Fibroblast of lung (primary cell): ENCODE data around the gene CALN1. TPM values are rescaled to one million over a fixed set of nuclear protein-coding genes. Genes with fewer than 3 reads are reported as not detected.

Experiments used
- DNase-seq, 2 donors: peaks; one replicate each; pipeline versions ENCODE4 v3.0.0 to v3.0.0-alpha.2; 2010; ENCODE audit warnings: low read depth in 2 of 2
- H2AFZ ChIP-seq: 2 replicates; pipeline ENCODE4 v1.5.1; 2012; ENCODE audit warnings: low read length, control low read depth, inconsistent platforms
- H3K27ac ChIP-seq: 2 replicates; pipeline ENCODE4 v1.5.1; 2011; ENCODE audit warnings: low read length, control low read depth; ENCODE audit not compliant: insufficient read depth
- H3K27me3 ChIP-seq: 2 replicates; pipeline ENCODE4 v1.5.1; 2011; ENCODE audit warnings: mild to moderate bottlenecking, low read length; ENCODE audit not compliant: control insufficient read depth, insufficient read depth
- H3K36me3 ChIP-seq: 2 replicates; pipeline ENCODE4 v1.5.1; 2011; ENCODE audit warnings: low read length; ENCODE audit not compliant: control insufficient read depth, insufficient read depth
- H3K4me1 ChIP-seq: 2 replicates; pipeline ENCODE4 v1.5.1; 2011; ENCODE audit warnings: low read length; ENCODE audit not compliant: control insufficient read depth, insufficient read depth; ENCODE audit errors: extremely low read depth
- H3K4me2 ChIP-seq: 2 replicates; pipeline ENCODE4 v1.5.1; 2011; ENCODE audit warnings: low read length, control low read depth; ENCODE audit not compliant: insufficient read depth; ENCODE audit errors: extremely low read depth
- H3K4me3 ChIP-seq, 4 experiments: fragments of 200-600 bp in 1 of 4; sonication (generic) in 1 of 4; replicated peaks in 1 of 4; 2 replicates each; pipeline ENCODE4 v1.5.1; 2011 to 2016; ENCODE audit warnings: low read length in 4 of 4, low read depth in 3 of 4, mild to moderate bottlenecking in 3 of 4, control low read depth in 2 of 4, inconsistent platforms in 1 of 4, mixed read lengths in 1 of 4; ENCODE audit not compliant: insufficient read depth in 1 of 4; ENCODE audit errors: control extremely low read depth in 1 of 4
- H3K79me2 ChIP-seq: 2 replicates; pipeline ENCODE4 v1.5.1; 2012; ENCODE audit warnings: mild to moderate bottlenecking, low read length, inconsistent platforms; ENCODE audit not compliant: control insufficient read depth, insufficient read depth
- H3K9ac ChIP-seq: 2 replicates; pipeline ENCODE4 v1.5.1; 2011; ENCODE audit warnings: mild to moderate bottlenecking, low read length, control low read depth; ENCODE audit not compliant: insufficient read depth
- H3K9me3 ChIP-seq: 2 replicates; pipeline ENCODE4 v1.5.1; 2012; ENCODE audit warnings: low read depth, low read length; ENCODE audit not compliant: control insufficient read depth, insufficient read depth
- H4K20me1 ChIP-seq: 2 replicates; pipeline ENCODE4 v1.5.1; 2011; ENCODE audit warnings: low read length; ENCODE audit not compliant: control insufficient read depth, insufficient read depth; ENCODE audit errors: extremely low read depth
- CTCF ChIP-seq, 2 donors: IDR thresholded peaks in 1 of 2; conservative IDR thresholded peaks in 1 of 2; 1 replicate in 1 of 2; 2 replicates in 1 of 2; pipeline ENCODE4 v1.5.1; 2011 to 2012; ENCODE audit warnings: low read length in 2 of 2, control low read depth in 1 of 2, inconsistent platforms in 1 of 2, low read depth in 1 of 2, mild to moderate bottlenecking in 1 of 2
- EZH2 ChIP-seq: IDR thresholded peaks from 2 replicates; pipeline ENCODE4 v1.5.1; 2012; ENCODE audit warnings: low read length, control low read depth, mild to moderate bottlenecking; ENCODE audit errors: missing control alignments
- polyA plus RNA-seq, 2 donors: library from polyadenylated mRNA; depleted of rRNA in 1 of 2; stranded (reverse) in 1 of 2; unstranded in 1 of 2; fragments of >200 nt; gene quantifications; 2 replicates each; pipeline ENCODE4 v1.2.1, GENCODE V29; 2011 to 2012; ENCODE audit warnings: missing spikeins in 1 of 2
- total RNA-seq: library from RNA; depleted of rRNA; stranded (reverse); fragments of >200 nt; gene quantifications from 2 replicates; pipeline ENCODE4 v1.2.1, GENCODE V29; 2014

The CALN1 gene
- total and polyA plus RNA-seq, 2 donors (not counting 1 experiment from before 2014, with no cell fraction given) = not detected

- no peak for DNase-seq
- Histone ChIP-seq H3K4me1 (no peaks in the 10 kb centered on the region), H2AFZ (no peak overlapping the region), H3K9ac (no peak overlapping the region), H3K27ac (no peak overlapping the region), H4K20me1 (no peaks in the 10 kb centered on the region), H3K36me3 (no peaks in the 10 kb centered on the region), H3K27me3 (no peaks in the 10 kb centered on the region), H3K4me2 (no peak overlapping the region), H3K9me3 (no peaks in the 10 kb centered on the region), H3K79me2 (no peaks in the 10 kb centered on the region), H3K4me3 (no peak overlapping the region)
- no peak for TF ChIP-seq CTCF (conservative IDR thresholded peaks at IDR 0.05 in 1 of 2, IDR thresholded peaks at IDR 0.05 in 1 of 2; ENCODE audit: low read depth in 1 of 2, low read length in 2 of 2)
Observed at GRCh38 chr7:71750290-71750689, 661.8 kb downstream of the CALN1 start.

GRCh38 chr7:71746006-71746405, 666.1 kb downstream of the CALN1 start:
- no peak overlapping the region for H2AFZ ChIP-seq
- TF ChIP-seq CTCF (conservative IDR thresholded peaks at IDR 0.05 in 1 of 2, IDR thresholded peaks at IDR 0.05 in 1 of 2; ENCODE audit: low read depth in 1 of 2, low read length in 2 of 2) (no peak), EZH2 (no peak)
- no peak overlapping the region for H3K4me3 ChIP-seq
- no peaks in the 10 kb centered on the region for H3K4me1 ChIP-seq
- no peak overlapping the region for H3K9ac ChIP-seq
- H3K9me3 ChIP-seq = no peaks in the 10 kb centered on the region
- DNase-seq = no peak
- no peaks in the 10 kb centered on the region for H3K27me3 ChIP-seq
- H3K4me2 ChIP-seq = no peak overlapping the region
- H3K27ac ChIP-seq = no peak overlapping the region
- no peaks in the 10 kb centered on the region for H4K20me1 ChIP-seq
- no peaks in the 10 kb centered on the region for H3K36me3 ChIP-seq
- H3K79me2 ChIP-seq = no peaks in the 10 kb centered on the region

GRCh38 chr7:71740174-71740560, 672.0 kb downstream of the CALN1 start:
- H3K27ac ChIP-seq = no peak overlapping the region
- H3K36me3 ChIP-seq = no peaks in the 10 kb centered on the region
- no peak overlapping the region for H3K4me3 ChIP-seq
- TF ChIP-seq EZH2 = no peak
- TF ChIP-seq CTCF (conservative IDR thresholded peaks at IDR 0.05 in 1 of 2, IDR thresholded peaks at IDR 0.05 in 1 of 2; ENCODE audit: low read depth in 1 of 2, low read length in 2 of 2) = no peak
- no peaks in the 10 kb centered on the region for H3K27me3 ChIP-seq
- H4K20me1 ChIP-seq = no peaks in the 10 kb centered on the region
- no peaks in the 10 kb centered on the region for H3K79me2 ChIP-seq
- no peak for DNase-seq
- H3K9ac ChIP-seq = no peak overlapping the region
- no peak overlapping the region for H2AFZ ChIP-seq
- no peak overlapping the region for H3K4me2 ChIP-seq
- no peaks in the 10 kb centered on the region for H3K9me3 ChIP-seq
- no peaks in the 10 kb centered on the region for H3K4me1 ChIP-seq
